ENCODE measurements around the gene MICAL3. TPM values are rescaled to one million over a fixed set of nuclear protein-coding genes. Genes with fewer than 3 reads are reported as not detected.

MICAL3 gene
- polyA plus RNA-seq, 1 of the 3 experiments (the other 2 are of a cell fraction), result 83.1 TPM

- no peaks in the 10 kb centered on the region for H3K4me1 ChIP-seq (ENCODE audit: control insufficient read depth in 1 of 2, insufficient read depth in 2 of 2, low read depth in 1 of 2, low read length in 1 of 2)
- H3K9me2 ChIP-seq, result no peaks in the 10 kb centered on the region
- H3K9me3 ChIP-seq, result no peaks in the 10 kb centered on the region
- no peak overlapping the region for H3K4me2 ChIP-seq
- no peaks in the 10 kb centered on the region for H3F3A ChIP-seq (replicated peaks; ENCODE audit: insufficient read depth)
- H3K9ac ChIP-seq, result no peak overlapping the region
- no peaks in the 10 kb centered on the region for H4K20me1 ChIP-seq (ENCODE audit: insufficient read depth)
- H2AFZ ChIP-seq (ENCODE audit: low read depth), result no peak overlapping the region
- no peak overlapping the region for H3K4me3 ChIP-seq (ENCODE audit: low read depth in 2 of 2, low read length in 1 of 2)
- no peak overlapping the region for H3K27ac ChIP-seq (ENCODE audit: low read depth in 2 of 2, low read length in 1 of 2)
- no peak for DNase-seq
- 92% methylated on average over 22 of the region's 29 CpGs for WGBS (ENCODE audit: low lambda C conversion rate)
- peaks cover 0 to 56% of the 10 kb centered on the region in 2 experiments for H3K36me3 ChIP-seq (replicated peaks in 1 of 2; ENCODE audit: control insufficient read depth in 1 of 2, insufficient read depth in 2 of 2, low read length in 1 of 2)
- ChIA-PET CTCF (interaction anchor here (0.9 kb wide), 1 partner anchor 49 kb away, joined by 3 read pairs; no protein-coding TSS in a partner anchor), POLR2A (no interaction called here)
- TF ChIP-seq ELF1 (IDR thresholded peaks at IDR 0.05) (no peak), RCOR1 (IDR thresholded peaks at IDR 0.05; ENCODE audit: low read length) (no peak), GATA2 (CRISPR knock-in tag; IDR thresholded peaks at IDR 0.05) (no peak), TAF1 (IDR thresholded peaks at IDR 0.05; ENCODE audit: borderline replicate concordance, low read depth, low read length) (no peak), MAX (IDR thresholded peaks at IDR 0.05; ENCODE audit: low read depth) (no peak), EP300 (IDR thresholded peaks at IDR 0.05; ENCODE audit: borderline replicate concordance in 1 of 2, low read depth in 1 of 2, low read length in 1 of 2) (no peak), REST (IDR thresholded peaks at IDR 0.05; ENCODE audit: low read depth, low read length) (no peak), SMC3 (IDR thresholded peaks at IDR 0.05; ENCODE audit: low read depth, low read length) (no peak), FOXM1 (IDR thresholded peaks at IDR 0.05; ENCODE audit: low read depth) (no peak)
- H3K27me3 ChIP-seq (ENCODE audit: insufficient read depth), result no peaks in the 10 kb centered on the region
- H3K79me2 ChIP-seq (ENCODE audit: insufficient read depth), result no peaks in the 10 kb centered on the region
Observed at GRCh38 chr22:17792854-17793434, 231.4 kb downstream of the MICAL3 start.

- 93% methylated on average over 5 of the region's 5 CpGs for WGBS (ENCODE audit: low lambda C conversion rate)
- Histone ChIP-seq H3K9ac (no peak overlapping the region), H3K4me3 (ENCODE audit: low read depth in 2 of 2, low read length in 1 of 2) (no peak overlapping the region), H3F3A (replicated peaks; ENCODE audit: insufficient read depth) (no peaks in the 10 kb centered on the region), H3K27me3 (ENCODE audit: insufficient read depth) (no peaks in the 10 kb centered on the region), H4K20me1 (ENCODE audit: insufficient read depth) (no peaks in the 10 kb centered on the region), H3K36me3 (replicated peaks in 1 of 2; ENCODE audit: control insufficient read depth in 1 of 2, insufficient read depth in 2 of 2, low read length in 1 of 2) (peaks cover 0 to 59% of the 10 kb centered on the region in 2 experiments), H3K79me2 (ENCODE audit: insufficient read depth) (no peaks in the 10 kb centered on the region), H3K27ac (ENCODE audit: low read depth in 2 of 2, low read length in 1 of 2) (no peak overlapping the region), H3K4me2 (no peak overlapping the region), H3K9me3 (no peaks in the 10 kb centered on the region), H3K4me1 (ENCODE audit: control insufficient read depth in 1 of 2, insufficient read depth in 2 of 2, low read depth in 1 of 2, low read length in 1 of 2) (no peaks in the 10 kb centered on the region), H2AFZ (ENCODE audit: low read depth) (no peak overlapping the region), H3K9me2 (no peaks in the 10 kb centered on the region)
- ChIA-PET CTCF (interaction anchor here (0.9 to 2.2 kb wide), 2 partner anchors 49 to 50 kb away, joined by 3 to 6 read pairs; no protein-coding TSS in a partner anchor), POLR2A (no interaction called here)
- no peak for DNase-seq
- TF ChIP-seq NFIC (IDR thresholded peaks at IDR 0.05; ENCODE audit: borderline replicate concordance), result no peak
- no peak for TF ChIP-seq POLR2AphosphoS5 (IDR thresholded peaks at IDR 0.05; ENCODE audit: low read depth, low read length)
- no peak for TF ChIP-seq SMC3 (IDR thresholded peaks at IDR 0.05; ENCODE audit: low read depth, low read length)
- no peak for TF ChIP-seq RCOR1 (IDR thresholded peaks at IDR 0.05; ENCODE audit: low read length)
- TF ChIP-seq CHD2 (IDR thresholded peaks at IDR 0.05; ENCODE audit: low read length, partially characterized antibody), result no peak
- TF ChIP-seq FOSL2 (IDR thresholded peaks at IDR 0.05; ENCODE audit: borderline replicate concordance, low read depth), result no peak
- TF ChIP-seq IRF3 (IDR thresholded peaks at IDR 0.05; ENCODE audit: low read depth, low read length), result no peak
- TF ChIP-seq REST (IDR thresholded peaks at IDR 0.05; ENCODE audit: low read depth, low read length), result no peak
- TF ChIP-seq ELF1 (IDR thresholded peaks at IDR 0.05), result no peak
- TF ChIP-seq PBX3 (IDR thresholded peaks at IDR 0.05), result no peak
- TF ChIP-seq USF1 (IDR thresholded peaks at IDR 0.05; ENCODE audit: borderline replicate concordance, low read depth), result no peak
Observed at GRCh38 chr22:17792299-17792698, 232.1 kb downstream of the MICAL3 start.
